ENCODE data around the gene TIMP3. TPM values are rescaled to one million over a fixed set of nuclear protein-coding genes. Genes with fewer than 3 reads are reported as not detected.
"Not testable (repeated sequence)": the region's sequence is repeated elsewhere in the genome, so short reads cannot be mapped to it uniquely, and the experiment has no call there.

Gene TIMP3
- 6.1 and 8.3 TPM in 2 replicates for total RNA-seq

DNA sequence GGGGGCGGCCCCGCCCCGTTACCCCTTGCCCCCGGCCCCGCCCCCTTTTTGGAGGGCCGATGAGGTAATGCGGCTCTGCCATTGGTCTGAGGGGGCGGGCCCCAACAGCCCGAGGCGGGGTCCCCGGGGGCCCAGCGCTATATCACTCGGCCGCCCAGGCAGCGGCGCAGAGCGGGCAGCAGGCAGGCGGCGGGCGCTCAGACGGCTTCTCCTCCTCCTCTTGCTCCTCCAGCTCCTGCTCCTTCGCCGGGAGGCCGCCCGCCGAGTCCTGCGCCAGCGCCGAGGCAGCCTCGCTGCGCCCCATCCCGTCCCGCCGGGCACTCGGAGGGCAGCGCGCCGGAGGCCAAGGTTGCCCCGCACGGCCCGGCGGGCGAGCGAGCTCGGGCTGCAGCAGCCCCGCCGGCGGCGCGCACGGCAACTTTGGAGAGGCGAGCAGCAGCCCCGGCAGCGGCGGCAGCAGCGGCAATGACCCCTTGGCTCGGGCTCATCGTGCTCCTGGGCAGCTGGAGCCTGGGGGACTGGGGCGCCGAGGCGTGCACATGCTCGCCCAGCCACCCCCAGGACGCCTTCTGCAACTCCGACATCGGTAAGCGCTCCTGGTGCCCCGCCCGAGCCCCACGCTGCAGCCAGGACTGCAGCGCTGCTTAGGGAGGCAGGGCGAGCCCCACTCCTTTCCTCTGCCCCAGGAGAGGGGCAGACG, at the start of gene TIMP3:
TSS of gene TIMP3 (plus strand) at position 169 of the 700 bp plus-strand sequence. CDS start at position 466, 297 bp downstream.
- H3K4me3 ChIP-seq (ENCODE audit: low read depth, low read length) = no peak within 1 kb of the TSS
- no peak for DNase-seq (ENCODE audit: low read depth)
- TF ChIP-seq, protein P1, sequence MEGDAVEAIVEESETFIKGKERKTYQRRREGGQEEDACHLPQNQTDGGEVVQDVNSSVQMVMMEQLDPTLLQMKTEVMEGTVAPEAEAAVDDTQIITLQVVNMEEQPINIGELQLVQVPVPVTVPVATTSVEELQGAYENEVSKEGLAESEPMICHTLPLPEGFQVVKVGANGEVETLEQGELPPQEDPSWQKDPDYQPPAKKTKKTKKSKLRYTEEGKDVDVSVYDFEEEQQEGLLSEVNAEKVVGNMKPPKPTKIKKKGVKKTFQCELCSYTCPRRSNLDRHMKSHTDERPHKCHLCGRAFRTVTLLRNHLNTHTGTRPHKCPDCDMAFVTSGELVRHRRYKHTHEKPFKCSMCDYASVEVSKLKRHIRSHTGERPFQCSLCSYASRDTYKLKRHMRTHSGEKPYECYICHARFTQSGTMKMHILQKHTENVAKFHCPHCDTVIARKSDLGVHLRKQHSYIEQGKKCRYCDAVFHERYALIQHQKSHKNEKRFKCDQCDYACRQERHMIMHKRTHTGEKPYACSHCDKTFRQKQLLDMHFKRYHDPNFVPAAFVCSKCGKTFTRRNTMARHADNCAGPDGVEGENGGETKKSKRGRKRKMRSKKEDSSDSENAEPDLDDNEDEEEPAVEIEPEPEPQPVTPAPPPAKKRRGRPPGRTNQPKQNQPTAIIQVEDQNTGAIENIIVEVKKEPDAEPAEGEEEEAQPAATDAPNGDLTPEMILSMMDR (conservative IDR thresholded peaks at IDR 0.05; ENCODE audit: low read depth, low read length) = no peak

DNA sequence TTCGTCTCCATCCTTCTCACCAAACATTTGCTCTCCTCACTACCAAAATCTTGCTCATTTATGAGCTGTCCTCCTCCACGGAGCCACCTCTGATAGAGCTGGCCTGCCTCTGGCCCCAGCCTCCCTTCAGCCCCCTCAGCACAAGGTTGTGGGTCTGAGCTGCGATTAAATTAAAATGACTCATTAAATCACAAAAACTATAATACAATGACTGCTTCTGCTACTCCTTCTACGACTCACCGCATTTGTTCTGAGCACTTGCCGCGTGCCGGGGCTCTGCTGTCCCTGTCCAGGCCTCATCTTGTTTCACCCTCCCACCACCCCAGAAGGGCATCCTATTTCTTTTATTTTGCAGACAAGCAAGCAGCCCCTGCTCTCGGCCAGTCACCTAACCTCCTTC, 49.2 kb upstream of the TIMP3 start:
- no peak for DNase-seq (ENCODE audit: low read depth)

DNA sequence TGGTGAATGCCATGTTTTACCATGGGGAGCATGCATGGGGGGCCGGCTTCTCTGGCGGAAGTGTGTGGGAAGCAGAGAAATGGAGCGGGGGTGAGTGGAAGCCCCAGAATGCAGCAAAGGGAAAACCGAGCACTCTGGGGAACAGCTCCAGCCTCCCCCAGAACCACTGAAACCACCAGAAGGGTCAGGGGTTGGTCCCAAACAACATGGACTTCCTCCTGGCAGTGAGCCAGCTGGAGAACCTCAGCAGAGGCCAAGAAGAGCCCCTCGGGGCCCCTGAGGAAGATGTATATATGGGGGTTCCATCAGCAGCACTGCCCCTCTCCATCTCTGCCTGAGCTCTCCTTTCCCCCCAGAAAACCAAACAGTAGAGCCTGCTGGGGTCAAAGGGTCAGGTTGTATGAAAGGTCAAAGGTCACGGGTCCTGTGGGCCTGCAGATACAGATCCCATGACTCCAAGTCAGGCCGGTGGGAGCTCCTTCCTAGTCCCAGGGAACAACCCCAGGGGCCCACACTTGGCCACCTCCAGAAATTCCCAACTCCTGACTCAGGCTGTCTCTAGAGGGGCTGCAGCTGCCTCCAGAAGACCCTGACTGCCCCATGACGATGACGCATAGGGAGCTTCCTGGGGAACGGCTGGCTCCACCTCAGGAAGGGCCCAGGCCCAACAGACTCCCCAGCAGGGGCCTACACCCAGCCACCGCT, 48.5 kb upstream of the TIMP3 start:
- TF ChIP-seq, protein P1 (conservative IDR thresholded peaks at IDR 0.05; ENCODE audit: low read depth, low read length) = no peak
- H3K4me3 ChIP-seq (ENCODE audit: low read depth, low read length) = no peak overlapping the region
- DNase-seq (ENCODE audit: low read depth) = no peak

More for the DNA sequence above, 49.2 kb upstream of the TIMP3 start:
- TF ChIP-seq, protein P1 (conservative IDR thresholded peaks at IDR 0.05; ENCODE audit: low read depth, low read length) = no peak
- no peak overlapping the region for H3K4me3 ChIP-seq (ENCODE audit: low read depth, low read length)

DNA sequence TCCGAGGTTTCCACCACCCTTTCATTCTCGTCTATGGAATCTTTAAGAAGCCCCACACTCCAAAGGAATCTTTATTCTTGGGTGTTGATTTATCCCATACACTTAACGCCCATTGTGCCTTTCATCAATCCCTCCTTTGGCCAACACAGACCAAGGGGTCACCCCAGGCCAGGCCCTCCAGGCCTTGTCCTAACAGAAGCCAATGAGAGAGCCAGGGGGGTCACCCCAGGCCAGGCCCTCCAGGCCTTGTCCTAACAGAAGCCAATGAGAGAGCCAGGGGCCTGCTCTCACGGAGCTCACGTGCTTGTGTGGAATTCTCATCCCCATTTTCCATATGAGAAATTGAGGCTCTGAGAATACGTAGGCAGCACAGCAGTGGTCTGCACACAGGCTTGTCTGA, 47.9 kb upstream of the TIMP3 start:
- no peak for DNase-seq (ENCODE audit: low read depth)

DNA sequence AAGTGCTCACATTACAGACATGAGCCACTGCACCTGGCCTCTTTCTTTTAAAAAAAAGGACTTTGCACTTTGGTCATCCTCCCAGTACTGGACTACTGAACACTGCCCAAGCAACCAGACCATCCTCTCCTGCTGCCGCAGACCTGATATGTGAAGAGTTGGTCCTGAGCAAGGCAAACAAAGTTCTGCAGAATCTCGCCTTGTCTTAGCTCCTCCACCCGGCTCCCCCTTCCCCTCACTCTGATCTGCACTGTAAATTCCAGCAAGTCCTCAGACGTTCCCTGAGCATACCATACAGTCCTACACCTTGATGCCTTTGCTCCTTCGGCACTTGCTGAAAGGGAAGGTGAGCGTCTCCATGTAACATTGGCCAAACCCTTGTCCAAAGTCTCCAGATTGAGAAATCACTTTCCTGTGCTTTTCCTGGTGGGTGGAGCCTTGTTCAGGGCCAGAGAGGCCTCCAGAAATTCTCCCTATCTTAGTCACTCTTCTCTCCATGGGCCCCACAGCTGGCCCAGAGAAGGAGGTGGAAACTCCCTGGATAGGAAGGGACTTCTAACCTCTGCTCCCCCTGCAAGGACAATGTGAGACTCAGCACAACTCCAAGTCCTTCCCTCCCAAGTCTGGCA, 47.0 kb upstream of the TIMP3 start:
- TF ChIP-seq, protein P1 (conservative IDR thresholded peaks at IDR 0.05; ENCODE audit: low read depth, low read length) = no peak
- no peak overlapping the region for H3K4me3 ChIP-seq (ENCODE audit: low read depth, low read length)
- DNase-seq (ENCODE audit: low read depth) = no peak

More for the DNA sequence above, 47.9 kb upstream of the TIMP3 start:
- no peak overlapping the region for H3K4me3 ChIP-seq (ENCODE audit: low read depth, low read length)
- TF ChIP-seq, protein P1 (conservative IDR thresholded peaks at IDR 0.05; ENCODE audit: low read depth, low read length) = no peak

DNA sequence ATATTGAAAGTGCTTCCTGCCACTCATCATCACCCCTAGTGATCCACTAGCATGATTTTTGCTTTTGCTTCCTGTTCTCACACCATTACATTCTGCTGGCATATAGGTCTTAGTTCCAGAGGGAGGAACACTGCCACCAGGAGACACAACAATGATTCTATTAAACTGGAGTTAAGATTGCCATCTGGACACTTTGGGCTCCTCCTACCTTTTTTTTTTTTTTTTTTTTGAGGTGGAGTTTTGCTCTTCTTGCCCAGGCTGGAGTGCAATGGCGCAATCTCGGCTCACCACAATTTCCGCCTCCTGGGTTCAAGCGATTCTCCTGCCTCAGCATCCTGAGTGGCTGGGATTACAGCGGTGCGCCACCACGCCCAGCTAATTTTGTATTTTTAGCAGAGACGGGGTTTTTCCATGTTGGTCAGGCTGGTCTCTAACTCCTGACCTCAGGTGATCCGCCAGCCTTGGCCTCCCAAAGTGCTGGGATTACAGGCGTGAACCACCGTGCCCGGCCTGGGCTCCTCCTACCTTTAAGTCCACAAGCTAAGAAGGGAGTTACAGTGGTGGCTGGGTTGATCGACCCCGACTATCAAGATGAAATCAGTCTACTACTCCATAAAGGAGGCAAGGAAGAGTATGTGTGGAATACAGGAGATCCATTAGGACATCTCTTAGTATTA, 44.3 kb upstream of the TIMP3 start:
- not testable (repeated sequence) for H3K4me3 ChIP-seq (ENCODE audit: low read depth, low read length); DNase-seq (ENCODE audit: low read depth)

DNA sequence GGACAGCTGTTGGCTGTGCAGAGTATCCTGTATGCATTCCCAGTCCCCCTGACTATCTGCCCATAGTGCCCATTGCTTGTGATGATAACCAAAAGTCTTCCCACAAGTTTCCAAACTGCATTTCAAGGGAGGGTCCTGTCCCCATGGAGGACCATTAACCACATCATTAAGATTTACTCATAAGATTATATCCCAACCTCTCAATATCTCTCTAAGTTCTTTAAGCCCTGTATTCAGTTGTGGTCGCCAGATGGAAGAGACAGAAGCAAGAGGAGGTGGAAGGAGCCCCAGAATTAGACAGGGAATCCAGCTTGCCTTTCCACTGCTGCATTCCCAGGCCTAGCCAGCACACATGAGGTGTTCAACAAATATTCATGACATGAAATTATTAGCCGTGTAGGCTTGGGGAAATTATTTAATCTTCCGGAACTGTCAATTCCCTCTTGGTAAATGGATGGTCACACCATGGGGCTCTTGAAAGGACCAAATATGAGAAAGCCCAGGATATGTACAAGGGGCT, 42.6 kb upstream of the TIMP3 start:
- H3K4me3 ChIP-seq (ENCODE audit: low read depth, low read length) = no peak overlapping the region
- TF ChIP-seq, protein P1 (conservative IDR thresholded peaks at IDR 0.05; ENCODE audit: low read depth, low read length) = no peak
- no peak for DNase-seq (ENCODE audit: low read depth)
